Umbilical cord (tissue), 2 donors: ENCODE data around the gene KLF1. TPM values are rescaled to one million over a fixed set of nuclear protein-coding genes. Genes with fewer than 3 reads are reported as not detected.
"Not testable (repeated sequence)": the region's sequence is repeated elsewhere in the genome, so short reads cannot be mapped to it uniquely, and the experiment has no call there.

ENCODE experiments used
- DNase-seq: peaks from one replicate; pipeline ENCODE4 v3.0.0-alpha.2; 2015; ENCODE audit warnings: low spot score
- total RNA-seq: library from RNA; depleted of rRNA; stranded (reverse); fragments of >200 nt; gene quantifications from one replicate; pipeline ENCODE4 v1.2.3, GENCODE V29; 2014; ENCODE audit warnings: low replicate concordance; ENCODE audit not compliant: insufficient read depth

Gene KLF1
- total RNA-seq, 1 donor from 2014 or later: 3.1 TPM

DNA sequence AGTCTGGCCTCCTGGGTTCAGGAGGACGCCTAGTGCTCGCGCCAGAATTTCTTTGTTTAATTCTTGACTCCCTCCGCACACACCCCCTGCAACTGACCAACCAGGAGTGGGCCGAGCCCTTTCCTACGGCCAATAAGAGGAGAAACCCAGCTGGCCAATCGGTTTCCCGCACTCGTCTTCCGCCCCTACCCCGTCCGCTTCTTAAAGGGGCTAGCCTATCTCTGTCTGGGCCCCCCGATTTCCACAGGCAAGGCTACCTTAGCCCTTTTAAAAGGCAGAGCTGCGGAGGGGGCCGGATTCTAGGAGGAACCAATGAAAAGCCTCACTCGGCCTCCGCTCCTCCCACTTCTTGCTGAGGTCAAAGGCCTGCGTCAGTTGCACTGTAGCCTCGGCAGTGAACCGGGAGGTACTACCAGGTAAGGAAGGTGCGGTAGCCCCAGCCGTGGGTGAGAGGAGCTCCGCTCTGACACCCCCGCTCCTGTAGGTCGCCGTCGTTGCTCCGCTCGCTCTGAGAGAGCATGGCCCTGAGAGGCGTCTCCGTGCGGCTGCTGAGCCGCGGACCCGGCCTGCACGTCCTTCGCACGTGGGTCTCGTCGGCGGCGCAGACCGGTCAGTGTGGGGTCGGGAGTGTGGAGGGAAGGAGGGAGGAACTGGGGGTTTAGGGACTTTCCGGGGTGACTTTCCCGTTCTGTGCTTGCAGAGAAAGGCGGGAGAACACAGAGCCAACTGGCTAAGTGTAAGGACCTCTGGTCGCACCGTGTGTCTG, 4.0 kb upstream of the KLF1 start, which contains the start of gene GCDH:
GCDH (plus strand) TSS at position 374 of the 766 bp plus-strand sequence; CDS start at position 519, 145 bp downstream.
- peak; percentile 100 for DNase-seq

DNA sequence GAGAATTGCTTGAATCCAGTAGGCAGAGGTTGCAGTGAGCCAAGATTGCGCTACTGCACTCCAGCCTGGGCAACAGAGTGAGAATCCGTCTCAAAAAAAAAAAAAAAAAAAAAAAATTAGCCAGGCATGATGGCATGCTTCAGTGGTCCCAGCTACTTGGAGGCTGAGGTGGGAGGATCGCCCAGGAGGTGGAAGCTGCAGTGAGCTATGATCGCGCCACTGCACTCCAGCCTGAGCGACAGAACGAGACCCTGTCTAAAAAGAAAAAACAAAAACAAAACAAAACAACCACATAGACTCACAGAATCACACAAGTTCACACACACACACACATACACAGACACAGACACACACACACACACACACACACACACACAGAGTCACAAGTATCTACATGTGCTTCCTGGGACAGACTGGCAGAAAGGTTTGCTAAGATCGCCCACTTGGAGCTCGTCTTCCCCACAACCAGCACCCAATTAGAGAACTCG, 3.3 kb upstream of the KLF1 start:
- DNase-seq: not testable (repeated sequence)

DNA sequence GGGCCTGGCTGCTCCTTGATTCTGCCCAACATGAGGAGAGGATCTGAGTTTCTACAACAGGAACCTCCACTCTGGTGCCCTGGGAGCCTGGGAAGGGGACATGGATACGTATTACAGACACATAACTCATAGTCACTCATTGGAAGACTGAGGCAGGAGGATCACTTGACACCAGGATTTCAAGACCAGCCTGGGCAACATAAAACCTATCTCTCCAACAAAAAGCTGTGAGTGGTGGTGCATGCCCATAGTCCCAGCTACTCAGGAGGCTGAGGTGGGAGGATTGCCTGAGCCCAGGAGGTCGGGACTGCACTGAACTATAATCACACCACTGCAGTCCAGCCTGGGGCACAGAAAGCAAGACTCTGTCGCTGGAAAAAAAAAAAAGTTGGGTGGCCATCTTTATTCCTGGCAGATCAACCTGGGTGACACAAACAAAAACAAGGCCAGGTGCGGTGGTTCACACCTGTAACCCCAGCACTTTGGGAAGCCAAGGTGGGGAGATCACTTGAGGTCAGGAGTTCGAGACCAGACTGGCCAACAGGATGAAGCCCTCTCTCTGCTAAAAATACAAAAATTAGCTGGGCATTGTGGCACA, 1.1 kb upstream of the KLF1 start:
- no peak for DNase-seq

DNA sequence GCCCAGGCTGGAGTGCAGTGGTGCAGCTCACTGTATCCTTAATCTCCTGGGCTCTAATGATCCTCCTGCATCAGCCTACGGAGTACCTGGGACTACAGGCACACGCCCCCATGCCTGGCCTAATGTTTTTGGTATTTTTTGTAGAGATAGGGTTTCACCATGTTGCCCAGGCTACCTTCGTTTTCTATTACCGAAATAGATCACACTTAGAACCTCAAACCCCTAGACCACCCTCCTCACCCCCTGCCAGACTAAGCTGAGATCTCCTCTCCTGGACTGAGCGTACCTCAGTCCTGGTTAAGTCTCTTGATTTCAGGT, 391 bp downstream of the KLF1 start:
- no peak for DNase-seq

DNA sequence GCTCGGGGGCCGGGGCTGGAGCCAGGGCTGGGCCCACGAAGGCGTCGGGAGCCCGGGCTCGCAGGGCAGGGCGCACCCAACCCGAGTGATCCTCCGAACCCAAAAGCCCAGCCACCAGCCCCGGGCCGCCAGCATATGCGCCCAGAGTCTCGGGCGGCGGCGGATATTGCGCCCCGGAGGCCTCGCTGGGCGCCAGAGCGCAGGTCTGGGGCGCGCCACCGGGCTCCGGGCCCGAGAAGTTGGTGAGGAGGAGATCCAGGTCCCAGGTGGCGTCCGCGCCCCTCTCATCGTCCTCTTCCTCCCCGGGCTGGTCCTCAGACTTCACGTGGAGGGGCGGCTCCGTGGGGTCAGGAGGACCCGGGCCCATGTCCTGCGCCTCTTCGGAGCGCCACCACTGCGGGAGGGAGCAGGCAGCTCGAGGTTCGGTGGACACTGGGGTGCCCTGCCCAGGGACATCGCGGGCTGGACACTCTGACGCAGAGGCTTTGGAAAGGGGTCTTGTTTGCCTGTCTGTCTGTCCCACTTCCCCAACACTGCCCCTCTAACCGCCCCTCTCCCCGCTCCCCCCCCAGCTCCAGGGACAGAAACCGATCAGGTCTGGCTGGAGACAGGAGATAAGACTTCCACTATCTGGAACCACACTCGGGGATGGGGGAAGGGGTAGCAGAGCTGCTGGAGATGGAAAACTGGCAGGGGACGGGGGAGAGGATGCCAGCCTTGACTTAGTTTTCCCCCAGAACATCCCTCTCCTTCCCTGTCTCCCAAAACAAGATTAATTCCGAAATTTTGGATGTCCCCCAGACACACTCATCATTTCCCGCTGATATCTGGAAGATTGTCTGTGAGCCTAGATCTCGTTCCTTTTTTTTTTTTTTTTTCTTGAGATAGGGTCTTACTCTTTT, 1.0 kb downstream of the KLF1 start:
- DNase-seq: no peak

DNA sequence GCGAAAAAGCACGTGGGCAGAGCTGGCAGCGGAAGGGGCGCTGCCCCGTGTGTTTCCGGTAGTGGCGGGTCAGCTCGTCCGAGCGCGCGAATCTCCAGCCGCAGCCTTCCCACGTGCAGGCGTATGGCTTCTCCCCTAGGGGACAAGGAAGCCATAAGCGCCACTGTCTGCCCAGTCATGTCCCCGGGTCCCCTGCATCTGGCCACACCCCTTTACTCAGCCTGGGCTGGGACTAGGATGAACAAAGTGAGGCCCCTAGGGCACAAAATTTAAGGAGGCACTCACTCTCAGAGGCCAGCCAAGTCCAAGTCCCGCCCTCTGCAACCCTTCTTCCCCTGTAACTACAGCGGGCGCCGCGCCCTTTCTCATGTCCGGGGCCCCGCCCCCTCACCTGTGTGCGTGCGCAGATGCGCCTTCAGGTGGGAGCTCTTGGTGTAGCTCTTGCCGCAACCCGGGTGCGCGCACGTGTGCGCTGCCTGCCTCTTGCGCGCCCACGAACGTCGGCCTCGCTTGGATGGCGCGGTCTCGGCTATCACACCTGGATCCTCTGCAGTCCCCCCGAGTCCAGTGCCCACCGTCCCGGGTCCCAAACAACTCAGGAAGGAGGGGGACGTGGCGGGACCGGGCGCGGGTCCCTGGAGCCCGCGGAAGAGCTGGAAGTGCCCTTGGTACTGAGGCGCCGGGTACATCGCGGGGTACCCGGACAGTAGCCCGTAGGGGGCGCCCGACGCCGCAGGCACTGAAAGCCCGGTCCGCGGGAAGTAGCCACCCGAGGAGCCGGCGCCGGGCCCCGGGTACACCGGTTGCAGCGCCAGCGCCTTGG, 1.9 kb downstream of the KLF1 start:
- DNase-seq: no peak

DNA sequence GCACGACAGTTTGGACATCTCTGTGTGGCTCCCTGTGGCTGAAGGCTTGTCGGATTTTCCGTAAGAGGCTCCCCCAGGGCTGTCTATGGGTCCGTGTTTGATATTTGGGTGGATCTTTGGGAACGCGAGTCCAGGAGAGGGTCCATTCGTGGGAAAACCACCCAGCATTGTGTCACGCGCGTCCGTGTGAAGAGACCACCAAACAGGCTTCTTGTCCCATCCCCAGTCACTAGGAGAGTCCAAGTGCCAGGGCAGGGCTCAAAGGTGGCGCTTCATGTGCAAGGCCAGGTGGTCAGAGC, 2.4 kb downstream of the KLF1 start:
- DNase-seq: no peak

DNA sequence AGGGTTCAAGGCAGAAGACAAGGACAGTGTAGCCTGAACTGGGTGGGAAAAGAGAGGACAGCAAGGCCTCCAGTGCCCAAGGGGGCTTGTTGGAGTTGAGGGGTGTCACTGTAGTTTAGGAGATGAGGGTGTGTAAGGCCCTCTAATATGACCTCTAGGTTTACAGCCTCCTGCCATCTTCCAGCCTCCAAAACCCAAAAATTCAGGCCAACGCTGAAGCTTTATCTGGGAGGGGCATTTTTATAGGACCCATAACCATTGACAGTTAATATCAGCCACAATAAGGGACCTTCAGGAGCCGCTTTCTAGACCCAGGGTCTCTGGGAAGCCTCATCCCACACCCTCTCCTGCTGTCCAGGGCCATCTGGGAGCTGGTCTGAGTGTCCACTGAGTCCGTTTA, 2.8 kb downstream of the KLF1 start:
- DNase-seq: no peak

DNA sequence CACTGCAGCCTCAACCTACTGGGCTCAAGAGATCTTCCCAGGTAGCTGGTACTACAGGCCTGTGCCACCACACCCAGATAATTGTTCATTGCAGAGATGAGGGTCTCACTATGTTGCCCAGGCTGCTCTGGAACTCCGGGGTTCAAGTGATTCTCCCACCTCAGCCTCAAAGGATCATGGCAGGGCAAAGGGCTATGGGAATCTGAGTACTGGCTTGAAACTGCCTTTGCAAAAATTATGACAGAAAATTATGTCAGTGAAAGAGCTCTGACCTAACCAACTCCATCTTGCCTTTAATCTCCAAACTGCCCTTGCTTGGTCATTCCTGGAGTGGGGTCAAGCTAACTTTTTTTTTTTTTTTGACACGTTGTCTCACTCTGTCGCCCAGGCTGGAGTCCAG, 4.4 kb downstream of the KLF1 start:
- no peak for DNase-seq

DNA sequence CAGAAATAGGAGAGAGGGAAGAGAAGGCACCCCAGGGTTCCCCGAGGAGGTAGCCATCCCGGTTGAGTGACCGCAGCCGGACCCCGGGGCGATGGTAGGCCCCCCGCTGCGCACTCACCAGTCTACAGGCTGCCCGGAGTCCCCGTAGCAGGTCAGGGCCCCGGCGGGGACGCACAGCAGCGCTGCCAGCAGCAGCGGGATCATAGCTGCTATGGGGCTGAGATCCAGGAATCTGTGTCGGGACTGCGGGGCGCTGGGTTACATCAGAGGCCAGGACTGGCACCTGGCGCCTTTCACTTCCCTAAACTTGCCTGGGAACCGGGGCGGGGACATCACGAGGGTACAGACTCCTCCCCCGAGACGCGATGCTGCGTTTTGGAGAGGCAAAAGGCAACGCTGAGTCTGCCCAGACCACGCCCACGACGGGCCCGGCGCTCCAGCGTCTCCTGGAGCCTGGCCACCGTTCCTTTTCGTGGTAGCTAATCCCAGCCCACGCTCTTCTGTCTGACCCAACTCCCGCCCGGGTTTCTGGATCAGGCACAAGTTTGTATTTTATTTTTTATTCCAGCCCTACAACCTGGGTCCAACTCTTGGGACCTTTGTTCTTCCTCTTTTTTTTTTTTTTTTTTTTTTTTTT, 5.7 kb downstream of the KLF1 start, which contains the start of gene DNASE2:
DNASE2 (minus strand) TSS at position 278 of the 637 bp plus-strand sequence; CDS start at position 204, 74 bp downstream.
- peak; percentile 94 for DNase-seq

DNA sequence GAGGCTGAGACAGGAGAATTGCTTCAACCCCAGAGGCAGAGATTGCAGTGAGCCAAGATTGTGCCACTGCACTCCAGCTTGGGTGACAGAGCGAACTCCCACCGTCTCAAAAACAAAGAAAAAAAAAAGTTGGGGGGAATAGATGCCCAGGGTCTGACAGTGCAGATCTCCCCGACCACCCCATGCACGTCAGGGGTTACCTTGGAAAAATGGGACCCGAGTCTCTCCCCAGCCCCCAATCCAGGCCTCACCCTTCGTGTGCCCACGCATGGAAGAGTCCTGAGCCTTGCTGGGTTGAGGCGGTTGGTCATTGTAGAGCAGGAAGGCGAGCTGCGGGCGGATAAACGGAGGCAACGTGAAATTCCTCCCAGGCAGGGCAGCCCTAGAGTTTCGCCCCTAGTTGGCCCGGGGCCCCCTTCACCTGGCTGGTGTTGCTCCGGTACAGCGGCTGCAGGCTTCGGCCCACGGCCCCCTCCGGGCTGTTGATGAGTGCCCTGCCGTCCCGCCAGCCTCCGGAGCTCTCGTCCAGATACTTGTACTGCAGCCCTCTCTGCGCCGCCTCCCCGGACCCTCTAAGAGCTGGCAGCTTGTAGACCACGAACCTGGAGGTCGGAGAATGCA, 6.3 kb downstream of the KLF1 start:
- no peak for DNase-seq

DNA sequence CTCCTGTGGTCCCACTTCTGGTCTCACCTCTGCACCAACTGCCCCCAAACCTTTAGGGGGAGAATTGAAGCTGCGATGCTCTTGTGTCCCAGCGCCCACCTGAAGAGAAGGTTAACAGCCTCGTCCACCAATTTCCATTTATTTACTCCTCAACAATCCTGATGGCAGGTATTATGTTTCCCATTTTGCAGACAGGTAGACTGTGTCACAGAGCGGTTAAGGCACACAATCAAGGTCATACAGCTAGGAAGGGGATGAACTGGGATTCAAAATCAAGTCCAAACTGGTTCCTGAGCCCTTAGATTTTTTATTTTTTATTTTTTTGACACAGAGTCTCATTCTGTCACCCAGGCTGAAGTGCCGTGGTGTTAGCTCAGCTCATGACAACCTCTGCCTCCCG, 11.9 kb downstream of the KLF1 start:
- DNase-seq: no peak

DNA sequence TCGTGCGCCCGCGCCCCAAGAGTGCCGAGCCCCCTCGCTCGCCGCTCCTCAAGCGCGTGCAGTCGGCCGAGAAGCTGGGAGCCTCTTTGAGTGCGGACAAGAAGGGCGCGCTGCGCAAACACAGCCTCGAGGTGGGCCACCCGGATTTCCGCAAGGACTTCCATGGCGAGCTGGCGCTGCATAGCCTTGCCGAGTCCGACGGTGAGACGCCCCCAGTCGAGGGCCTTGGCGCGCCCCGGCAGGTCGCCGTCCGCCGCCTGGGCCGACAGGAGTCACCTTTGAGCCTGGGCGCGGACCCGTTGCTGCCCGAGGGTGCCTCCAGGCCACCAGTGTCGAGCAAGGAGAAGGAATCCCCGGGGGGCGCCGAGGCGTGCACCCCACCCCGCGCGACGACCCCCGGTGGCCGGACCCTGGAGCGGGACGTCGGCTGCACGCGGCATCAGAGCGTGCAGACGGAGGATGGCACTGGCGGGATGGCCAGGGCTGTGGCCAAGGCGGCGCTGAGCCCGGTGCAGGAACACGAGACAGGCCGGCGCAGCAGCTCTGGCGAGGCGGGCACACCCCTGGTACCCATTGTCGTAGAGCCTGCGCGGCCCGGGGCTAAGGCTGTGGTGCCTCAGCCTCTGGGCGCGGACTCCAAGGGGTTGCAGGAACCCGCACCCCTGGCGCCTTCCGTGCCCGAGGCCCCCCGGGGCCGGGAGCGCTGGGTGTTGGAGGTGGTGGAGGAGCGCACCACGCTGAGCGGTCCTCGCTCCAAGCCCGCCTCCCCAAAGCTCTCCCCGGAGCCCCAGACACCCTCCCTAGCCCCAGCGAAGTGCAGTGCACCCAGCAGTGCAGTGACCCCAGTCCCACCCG, 12.9 kb downstream of the KLF1 start:
- no peak for DNase-seq

DNA sequence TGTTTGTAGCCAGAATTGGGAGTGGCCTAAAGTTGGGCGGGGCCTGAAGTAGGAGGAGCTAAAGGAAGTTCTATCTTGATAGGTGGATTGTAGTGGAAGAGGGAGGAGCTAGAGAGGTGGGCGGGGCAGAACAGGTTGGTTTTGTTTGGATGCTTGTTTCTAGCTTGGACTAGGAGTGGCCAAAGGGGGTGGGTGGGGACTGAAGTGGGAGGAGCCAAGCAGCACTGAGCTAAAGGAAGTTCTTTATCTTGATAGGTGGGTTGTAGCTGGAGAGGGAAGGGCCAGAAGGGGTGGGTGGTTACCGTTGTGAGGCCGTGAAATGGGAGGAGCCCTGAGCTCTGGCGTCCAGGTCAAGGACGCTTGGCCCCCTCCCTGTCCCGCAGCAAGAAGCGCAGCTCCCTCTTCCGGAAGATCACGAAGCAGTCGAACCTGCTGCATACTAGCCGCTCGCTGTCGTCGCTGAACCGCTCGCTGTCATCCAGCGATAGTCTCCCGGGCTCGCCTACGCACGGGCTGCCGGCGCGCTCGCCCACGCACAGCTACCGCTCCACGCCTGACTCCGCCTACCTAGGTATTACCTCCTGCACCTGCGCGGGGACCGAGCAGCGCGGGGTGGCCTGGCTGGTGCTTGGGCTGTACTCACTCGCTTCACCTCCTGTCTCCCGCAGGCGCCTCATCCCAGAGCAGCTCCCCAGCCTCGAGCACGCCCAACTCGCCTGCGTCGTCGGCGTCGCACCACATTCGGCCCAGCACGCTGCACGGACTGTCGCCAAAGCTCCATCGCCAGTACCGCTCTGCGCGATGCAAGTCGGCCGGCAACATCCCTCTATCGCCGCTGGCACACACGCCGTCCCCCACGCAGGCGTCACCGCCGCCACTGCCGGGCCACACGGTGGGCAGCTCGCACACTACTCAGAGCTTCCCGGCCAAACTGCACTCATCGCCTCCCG, 13.8 kb downstream of the KLF1 start:
- DNase-seq: no peak

DNA sequence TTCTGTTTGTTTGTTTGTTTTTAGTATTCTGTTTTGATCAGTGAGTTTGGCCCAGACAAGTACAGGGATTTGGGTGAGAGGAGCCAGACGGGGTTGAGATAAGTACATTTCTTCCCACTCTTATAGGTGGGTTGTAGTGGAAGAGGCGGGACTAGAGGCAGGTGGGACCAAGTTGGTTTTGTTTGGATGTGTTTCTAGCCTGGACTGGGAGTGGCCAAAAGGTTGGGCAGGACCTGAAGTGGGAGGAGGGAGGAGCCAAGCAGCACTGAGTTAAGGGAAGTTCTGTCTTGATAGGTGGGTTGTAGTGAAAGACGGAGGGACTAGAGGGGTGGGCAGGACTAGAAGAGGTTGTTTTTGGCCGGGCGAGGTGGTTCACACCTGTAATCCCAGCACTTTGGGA, 14.7 kb downstream of the KLF1 start:
- no peak for DNase-seq

DNA sequence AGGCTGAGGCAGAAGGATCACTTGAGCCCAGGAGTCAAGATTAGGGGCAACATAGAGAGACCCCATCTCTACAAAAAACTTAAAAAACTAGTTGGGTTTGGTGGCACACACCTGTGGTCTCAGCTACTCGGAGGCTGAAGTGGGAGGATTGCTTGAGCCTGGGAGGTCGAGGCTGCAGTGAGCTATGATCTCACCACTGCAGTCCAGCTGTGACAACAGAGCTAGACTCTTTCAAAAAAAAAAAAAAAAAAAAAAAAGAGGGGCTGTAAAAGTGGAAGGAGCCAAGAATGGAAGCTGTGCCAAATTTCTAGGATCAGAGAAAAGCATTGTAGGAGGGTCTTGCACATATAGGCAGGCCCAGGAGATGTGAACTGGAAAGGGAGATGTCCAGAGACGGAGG, 15.3 kb downstream of the KLF1 start:
- no peak for DNase-seq

DNA sequence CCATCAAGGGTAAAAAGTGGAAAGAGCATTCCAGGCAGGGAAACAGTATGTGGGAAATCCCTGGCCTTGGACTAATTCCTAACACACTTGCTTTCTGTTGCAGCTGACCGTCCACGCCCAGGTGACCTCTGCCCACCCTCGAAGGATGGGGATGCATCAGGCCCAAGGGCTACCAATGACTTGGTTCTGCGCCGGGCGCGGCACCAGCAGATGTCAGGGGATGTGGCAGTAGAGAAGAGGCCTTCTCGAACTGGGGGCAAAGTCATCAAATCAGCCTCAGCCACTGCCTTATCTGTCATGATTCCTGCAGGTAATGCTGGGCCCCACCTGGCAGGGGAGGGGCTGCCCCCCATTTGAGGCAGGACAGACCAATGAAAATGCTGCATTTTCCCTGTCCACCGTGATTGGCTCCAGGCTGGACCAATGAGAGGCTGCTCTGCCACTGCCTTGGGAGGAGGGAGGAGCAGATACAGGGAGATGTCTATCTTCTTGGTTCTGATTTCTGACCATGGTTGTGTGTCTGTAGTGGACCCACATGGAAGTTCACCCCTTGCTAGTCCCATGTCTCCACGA, 18.4 kb downstream of the KLF1 start:
- no peak for DNase-seq
